Thoracic aorta (tissue), 2 donors: Measurements from ENCODE around the gene SLC25A41. TPM values are rescaled to one million over a fixed set of nuclear protein-coding genes. Genes with fewer than 3 reads are reported as not detected.

Experiments used
- ATAC-seq: fragments of 150-250 bp; one replicate; pipeline ENCODE4 v1.8.0; 2017; ENCODE audit warnings: low read depth; ENCODE audit not compliant: insufficient number of reproducible peaks, low FRiP score
- DNase-seq: peaks from one replicate; pipeline ENCODE4 v3.0.0-alpha.2; 2020; ENCODE audit warnings: low spot score
- H3K27ac ChIP-seq, 2 donors: fragments of 200-600 bp; sonication (generic); 1 replicate in 1 of 2; 2 replicates in 1 of 2; pipeline ENCODE4 v1.5.1; 2016; ENCODE audit warnings: mild to moderate bottlenecking in 2 of 2, moderate library complexity in 2 of 2
- H3K27me3 ChIP-seq: fragments of 200-600 bp; sonication (generic); replicated peaks from 2 replicates; pipeline ENCODE4 v1.6.0; 2016; ENCODE audit warnings: mild to moderate bottlenecking; ENCODE audit not compliant: insufficient read depth
- H3K36me3 ChIP-seq: fragments of 200-600 bp; sonication (generic); one replicate; pipeline ENCODE4 v1.5.1; 2016
- H3K4me1 ChIP-seq, 2 donors: fragments of 200-600 bp; sonication (generic); 1 replicate in 1 of 2; 2 replicates in 1 of 2; pipeline versions ENCODE4 v1.5.1 to v1.6.0; 2016; ENCODE audit warnings: low read depth in 2 of 2, mild to moderate bottlenecking in 1 of 2; ENCODE audit not compliant: control insufficient read depth in 1 of 2
- H3K4me3 ChIP-seq: fragments of 200-600 bp; sonication (generic); 2 replicates; pipeline ENCODE4 v1.5.1; 2016; ENCODE audit warnings: mild to moderate bottlenecking
- H3K9me3 ChIP-seq: fragments of 200-600 bp; sonication (generic); 2 replicates; pipeline ENCODE4 v1.5.1; 2016
- total RNA-seq, 2 donors: library from RNA; depleted of rRNA; stranded (reverse); fragments of >200 nt; gene quantifications; one replicate each; pipeline versions ENCODE4 v1.1.0 to v1.2.3, GENCODE V29; 2016
- TF ChIP-seq, protein P1 (sequence below): fragments of 200-600 bp; sonication (generic); IDR thresholded peaks from one replicate; pipeline ENCODE4 v1.5.1; 2019; ENCODE audit warnings: antibody characterized with exemption

SLC25A41 gene
- total RNA-seq, 2 donors from 2014 or later = 0.71 TPM; not detected in 1

DNA sequence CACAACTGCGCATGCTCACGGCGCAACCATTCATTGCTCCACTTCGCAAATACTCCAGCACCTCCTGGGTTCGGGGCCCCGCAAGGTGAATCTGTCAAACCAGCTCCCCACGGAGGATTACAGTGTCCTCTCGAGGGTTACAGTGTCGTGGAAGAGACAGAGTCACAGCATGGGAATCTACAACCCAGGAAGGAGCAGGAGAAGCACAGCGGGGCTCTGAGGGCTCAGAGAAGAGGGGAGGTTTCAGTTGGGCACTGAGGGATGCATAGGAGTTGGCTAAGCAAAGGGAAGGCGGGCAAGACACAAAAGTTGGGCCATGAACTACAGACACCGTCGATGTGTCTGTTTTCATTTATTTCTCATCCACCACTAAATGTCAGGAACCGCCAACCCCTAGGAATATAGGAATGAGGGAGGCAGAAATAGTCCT lies 39.6 kb downstream of the SLC25A41 start:
- Histone ChIP-seq H3K36me3 (peaks cover 5% of the 10 kb centered on the region), H3K27me3 (no peaks in the 10 kb centered on the region), H3K9me3 (no peaks in the 10 kb centered on the region), H3K27ac (peak overlapping the region; percentile 97 to 98), H3K4me3 (peak overlapping the region; percentile 90), H3K4me1 (peaks cover 7 to 25% of the 10 kb centered on the region in 2 donors)
- ATAC-seq (no peak), DNase-seq (no peak)
- TF ChIP-seq, protein P1, sequence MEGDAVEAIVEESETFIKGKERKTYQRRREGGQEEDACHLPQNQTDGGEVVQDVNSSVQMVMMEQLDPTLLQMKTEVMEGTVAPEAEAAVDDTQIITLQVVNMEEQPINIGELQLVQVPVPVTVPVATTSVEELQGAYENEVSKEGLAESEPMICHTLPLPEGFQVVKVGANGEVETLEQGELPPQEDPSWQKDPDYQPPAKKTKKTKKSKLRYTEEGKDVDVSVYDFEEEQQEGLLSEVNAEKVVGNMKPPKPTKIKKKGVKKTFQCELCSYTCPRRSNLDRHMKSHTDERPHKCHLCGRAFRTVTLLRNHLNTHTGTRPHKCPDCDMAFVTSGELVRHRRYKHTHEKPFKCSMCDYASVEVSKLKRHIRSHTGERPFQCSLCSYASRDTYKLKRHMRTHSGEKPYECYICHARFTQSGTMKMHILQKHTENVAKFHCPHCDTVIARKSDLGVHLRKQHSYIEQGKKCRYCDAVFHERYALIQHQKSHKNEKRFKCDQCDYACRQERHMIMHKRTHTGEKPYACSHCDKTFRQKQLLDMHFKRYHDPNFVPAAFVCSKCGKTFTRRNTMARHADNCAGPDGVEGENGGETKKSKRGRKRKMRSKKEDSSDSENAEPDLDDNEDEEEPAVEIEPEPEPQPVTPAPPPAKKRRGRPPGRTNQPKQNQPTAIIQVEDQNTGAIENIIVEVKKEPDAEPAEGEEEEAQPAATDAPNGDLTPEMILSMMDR = no peak

DNA sequence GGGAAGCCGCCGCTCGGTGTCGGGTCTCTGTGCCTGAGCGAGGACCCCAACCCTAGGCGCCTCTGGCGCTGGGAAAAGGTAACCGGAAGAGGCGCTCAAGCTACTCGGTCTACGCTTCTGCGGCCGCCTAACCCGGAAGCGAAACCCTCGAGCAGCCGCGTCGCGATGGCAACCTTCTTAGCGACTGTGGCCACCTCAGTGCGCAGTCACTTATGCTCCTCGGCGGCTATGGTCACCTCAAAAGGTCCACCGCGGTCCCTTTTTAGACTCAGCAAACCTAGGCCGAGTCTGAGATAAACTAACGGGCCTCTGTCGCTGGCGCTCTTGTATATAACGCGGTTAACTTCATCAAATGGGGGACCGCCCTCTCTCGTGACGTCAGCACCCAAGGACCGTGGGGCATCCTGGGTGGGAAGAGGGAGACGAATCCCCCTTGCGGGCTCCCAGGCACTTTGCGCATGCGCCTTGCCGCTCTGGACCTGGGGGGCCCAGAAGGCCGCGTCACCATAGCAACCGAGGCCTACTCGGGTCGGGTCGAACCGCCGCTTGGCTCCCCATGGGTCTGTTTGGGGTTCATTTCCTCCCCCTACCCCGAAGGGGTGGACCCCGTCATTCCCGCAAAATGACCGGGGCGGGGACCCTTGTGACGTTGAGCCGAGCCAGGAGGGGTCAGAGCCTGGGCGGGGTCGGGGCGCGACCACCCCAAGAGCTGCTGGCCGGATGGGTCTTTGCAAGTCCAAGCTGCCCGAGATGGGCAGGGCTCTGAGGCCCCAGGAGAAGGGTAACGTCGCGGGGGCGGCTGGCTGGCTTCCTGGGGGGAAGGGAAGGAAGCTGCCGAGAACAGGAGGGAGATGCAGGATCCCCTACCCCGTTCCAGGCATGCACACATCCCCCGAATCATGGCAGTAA lies 40.2 kb downstream of the SLC25A41 start, which contains the start of gene GTF2F1:
Gene GTF2F1, minus strand, starts transcription at position 91 of the 909 bp plus-strand sequence. CDS start 169 bp downstream, outside the sequence.
- H3K27ac ChIP-seq = peak within 1 kb of the TSS; percentile 97 to 98
- DNase-seq (peak; percentile 82), ATAC-seq (peak; percentile 81)
- peaks cover 11% of the 10 kb centered on the region for H3K36me3 ChIP-seq
- no peaks in the 10 kb centered on the region for H3K9me3 ChIP-seq
- peak within 1 kb of the TSS; percentile 90 for H3K4me3 ChIP-seq
- H3K27me3 ChIP-seq = no peaks in the 10 kb centered on the region
- TF ChIP-seq, protein P1 = no peak
- H3K4me1 ChIP-seq = peaks cover 7 to 25% of the 10 kb centered on the region in 2 donors

DNA sequence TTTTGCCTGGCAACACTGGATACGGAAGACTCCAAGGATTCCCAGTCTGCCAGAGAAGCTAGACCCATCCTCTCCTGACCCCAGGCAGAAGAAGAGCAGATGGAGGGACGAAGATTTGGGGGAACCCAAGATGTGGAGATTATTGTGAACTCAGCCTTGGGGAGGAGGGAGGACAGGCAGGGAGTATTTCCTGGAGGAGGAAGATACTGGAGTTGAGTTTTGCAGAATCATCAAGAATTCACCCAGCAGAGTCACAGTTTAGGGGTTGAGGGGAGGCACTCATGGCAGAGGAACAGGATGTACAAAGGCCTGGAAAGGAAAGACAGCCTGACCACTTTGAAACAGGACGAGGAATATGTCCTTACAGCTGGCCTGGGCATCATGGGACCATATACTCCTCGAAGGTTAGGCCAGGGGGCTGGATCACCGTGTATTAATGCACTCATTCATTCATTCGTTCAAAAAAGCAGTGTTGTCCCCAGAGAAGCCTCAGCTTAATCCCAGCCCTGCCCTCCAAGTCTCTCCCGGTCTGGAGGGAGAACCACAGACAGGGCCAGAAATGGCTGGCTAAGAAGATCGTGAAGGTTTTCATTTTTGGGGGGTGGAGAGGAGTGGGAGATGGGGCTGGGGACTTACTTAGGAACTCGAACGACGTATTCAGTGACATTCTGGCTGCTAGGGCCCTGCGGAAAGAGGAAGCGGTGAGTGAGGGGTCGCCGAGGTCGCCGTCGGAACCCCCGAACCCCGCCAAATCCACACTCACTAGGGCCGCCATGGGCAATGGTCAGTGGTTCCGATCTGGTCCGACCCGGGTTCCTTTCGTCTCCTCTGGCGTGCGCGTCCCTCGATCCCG lies 41.1 kb downstream of the SLC25A41 start:
- Histone ChIP-seq H3K36me3 (peaks cover 19% of the 10 kb centered on the region), H3K4me3 (peak overlapping the region; percentile 90), H3K9me3 (no peaks in the 10 kb centered on the region), H3K27ac (peak overlapping the region; percentile 97 to 98), H3K27me3 (no peaks in the 10 kb centered on the region), H3K4me1 (peaks cover 7 to 25% of the 10 kb centered on the region in 2 donors)
- DNase-seq = no peak
- ATAC-seq = no peak
- TF ChIP-seq, protein P1 = no peak

DNA sequence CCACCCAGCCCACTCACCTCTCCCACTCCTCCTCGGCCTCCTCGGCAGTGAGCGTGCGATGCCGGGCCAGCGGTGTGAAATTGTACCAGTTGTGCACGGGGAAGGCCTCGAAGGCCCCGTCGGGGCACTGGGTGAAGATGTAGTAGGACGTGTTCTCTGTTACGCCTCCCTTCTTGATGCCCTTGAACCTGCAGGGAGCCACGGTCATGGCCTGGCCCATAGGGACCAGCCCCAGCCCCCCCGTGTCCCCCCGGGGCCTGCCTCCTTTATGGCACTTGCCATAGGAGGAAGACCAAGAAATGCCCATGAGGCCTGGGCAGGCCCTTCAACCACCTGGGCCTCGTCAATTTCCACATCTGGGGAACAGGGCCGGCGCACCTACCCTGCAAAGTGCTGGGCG lies 46.2 kb downstream of the SLC25A41 start:
- H3K27me3 ChIP-seq = no peaks in the 10 kb centered on the region
- DNase-seq (no peak), ATAC-seq (no peak)
- no peak overlapping the region for H3K27ac ChIP-seq
- H3K36me3 ChIP-seq = peaks cover 51% of the 10 kb centered on the region
- H3K4me1 ChIP-seq = peaks cover 4 to 13% of the 10 kb centered on the region in 2 donors
- H3K4me3 ChIP-seq = no peak overlapping the region
- H3K9me3 ChIP-seq = no peaks in the 10 kb centered on the region
- TF ChIP-seq, protein P1 = no peak

DNA sequence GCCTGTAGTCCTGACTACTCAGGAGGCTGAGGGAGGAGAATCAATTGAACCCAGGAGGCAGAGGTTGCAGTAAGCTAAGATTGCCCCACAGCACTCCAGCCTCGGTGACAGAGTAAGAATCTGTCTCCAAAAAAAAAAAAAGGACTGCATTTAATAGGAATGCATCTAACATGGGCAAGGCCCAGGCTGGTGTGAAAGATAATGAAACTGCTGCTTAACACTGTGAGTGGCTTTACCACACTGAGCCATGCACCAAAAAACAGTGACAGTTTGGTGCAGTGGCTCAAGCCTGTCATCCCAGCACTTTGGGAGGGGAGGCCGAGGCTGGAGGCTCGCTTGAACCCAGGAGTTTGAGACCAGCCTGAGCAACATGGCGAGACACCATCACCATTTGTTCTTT lies 49.2 kb downstream of the SLC25A41 start:
- TF ChIP-seq, protein P1 = no peak

More for the DNA sequence above, 49.2 kb downstream of the SLC25A41 start:
- Histone ChIP-seq H3K4me1 (no peaks in the 10 kb centered on the region), H3K36me3 (peaks cover 78% of the 10 kb centered on the region), H3K9me3 (no peaks in the 10 kb centered on the region), H3K27me3 (no peaks in the 10 kb centered on the region), H3K4me3 (no peak overlapping the region), H3K27ac (no peak overlapping the region)
- no peak for DNase-seq
- no peak for ATAC-seq
